ENCODE data around the gene PCDHGB2. TPM values are rescaled to one million over a fixed set of nuclear protein-coding genes. Genes with fewer than 3 reads are reported as not detected.
"Not testable (repeated sequence)": the region's sequence is repeated elsewhere in the genome, so short reads cannot be mapped to it uniquely, and the experiment has no call there.

Gene PCDHGB2
- total and polyA plus RNA-seq, 2 donors from 2014 or later: 4.0 TPM; not detected in 1

GRCh38 chr5:141387557-141388311 lies 27.9 kb downstream of the PCDHGB2 start, which contains the start of gene PCDHGB4:
PCDHGB4 (plus strand) TSS chr5:141387698; CDS start chr5:141387885, 187 bp downstream.
- intact Hi-C loops (cut with DNase I): not testable (repeated sequence)
- DNase-seq: peak in 3 of 5 donors; percentile 29 to 48 (median 33)

GRCh38 chr5:141388661-141389060 lies 28.9 kb downstream of the PCDHGB2 start:
- Histone ChIP-seq H3K9me3 (ENCODE audit: control insufficient read depth in 2 of 3, insufficient read depth in 1 of 3, low read length in 3 of 3) (peaks cover 4 to 84% (median 19%) of the 10 kb centered on the region in 3 donors), H3K27me3 (ENCODE audit: control insufficient read depth, insufficient read depth, low read length) (no peaks in the 10 kb centered on the region), H3K4me1 (ENCODE audit: control insufficient read depth in 2 of 3, insufficient read depth in 2 of 3, low read depth in 1 of 3, low read length in 3 of 3) (no peaks in the 10 kb centered on the region), H3K4me3 (ENCODE audit: low read length in 3 of 3) (peak overlapping the region in 2 of 3 donors; percentile 23 to 25), H3K9ac (ENCODE audit: low read length in 3 of 3) (no peak overlapping the region), H3K27ac (ENCODE audit: low read depth in 2 of 2, low read length in 2 of 2) (no peak overlapping the region), H3K36me3 (ENCODE audit: control insufficient read depth in 2 of 3, insufficient read depth in 3 of 3, low read length in 3 of 3) (no peaks in the 10 kb centered on the region)
- TF ChIP-seq CTCF (IDR thresholded peaks at IDR 0.05; ENCODE audit: borderline replicate concordance, extremely low read depth, insufficient read depth): no peak
- intact Hi-C loops (cut with DNase I): no loop called here
- FAIRE-seq: no peak
- DNase-seq: no peak

More at GRCh38 chr5:141387557-141388311, 27.9 kb downstream of the PCDHGB2 start, which contains the start of gene PCDHGB4:
- TF ChIP-seq CTCF (IDR thresholded peaks at IDR 0.05; ENCODE audit: borderline replicate concordance, extremely low read depth, insufficient read depth): peak; percentile 28
- H3K4me1 ChIP-seq (ENCODE audit: control insufficient read depth in 2 of 3, insufficient read depth in 2 of 3, low read depth in 1 of 3, low read length in 3 of 3); H3K27ac ChIP-seq (ENCODE audit: low read depth in 2 of 2, low read length in 2 of 2); H3K9ac ChIP-seq (ENCODE audit: low read length in 3 of 3); FAIRE-seq; H3K36me3 ChIP-seq (ENCODE audit: control insufficient read depth in 2 of 3, insufficient read depth in 3 of 3, low read length in 3 of 3); H3K27me3 ChIP-seq (ENCODE audit: control insufficient read depth, insufficient read depth, low read length): not testable (repeated sequence)
- Histone ChIP-seq H3K4me3 (ENCODE audit: low read length in 3 of 3) (peak within 1 kb of the TSS in 2 of 3 donors; percentile 23 to 25), H3K9me3 (ENCODE audit: control insufficient read depth in 2 of 3, insufficient read depth in 1 of 3, low read length in 3 of 3) (peaks cover 4 to 85% (median 19%) of the 10 kb centered on the region in 3 donors)

- no peaks in the 10 kb centered on the region for H3K36me3 ChIP-seq (ENCODE audit: control insufficient read depth in 2 of 3, insufficient read depth in 3 of 3, low read length in 3 of 3)
These were observed 29.6 kb downstream of the PCDHGB2 start for GRCh38 chr5:141389153-141390042.

More at GRCh38 chr5:141389153-141390042, 29.6 kb downstream of the PCDHGB2 start:
- intact Hi-C loops (cut with DNase I): no loop called here
- H3K4me3 ChIP-seq (ENCODE audit: low read length in 3 of 3): no peak overlapping the region
- no peaks in the 10 kb centered on the region for H3K4me1 ChIP-seq (ENCODE audit: control insufficient read depth in 2 of 3, insufficient read depth in 2 of 3, low read depth in 1 of 3, low read length in 3 of 3)
- H3K27me3 ChIP-seq (ENCODE audit: control insufficient read depth, insufficient read depth, low read length): no peaks in the 10 kb centered on the region
- TF ChIP-seq CTCF (IDR thresholded peaks at IDR 0.05; ENCODE audit: borderline replicate concordance, extremely low read depth, insufficient read depth): no peak
- no peak for DNase-seq
- no peak for FAIRE-seq
- peaks cover 6 to 86% (median 19%) of the 10 kb centered on the region in 3 donors for H3K9me3 ChIP-seq (ENCODE audit: control insufficient read depth in 2 of 3, insufficient read depth in 1 of 3, low read length in 3 of 3)
- no peak overlapping the region for H3K9ac ChIP-seq (ENCODE audit: low read length in 3 of 3)
- no peak overlapping the region for H3K27ac ChIP-seq (ENCODE audit: low read depth in 2 of 2, low read length in 2 of 2)

Measured in kidney (tissue), 14 donors.